Mesothelial cell of epicardium (in vitro differentiated cells): ENCODE measurements around the gene KLF14. TPM values are rescaled to one million over a fixed set of nuclear protein-coding genes. Genes with fewer than 3 reads are reported as not detected.
"Not testable (repeated sequence)": the region's sequence is repeated elsewhere in the genome, so short reads cannot be mapped to it uniquely, and the experiment has no call there.

Experiments
- DNase-seq, 2 experiments: peaks; one replicate each; pipeline ENCODE4 v3.0.0; 2021; ENCODE audit warnings: low spot score in 2 of 2; ENCODE audit not compliant: unreplicated experiment in 2 of 2
- H3K27ac Mint-ChIP-seq: 2 replicates; pipeline ENCODE4 v1.8.0; 2021; ENCODE audit warnings: mixed read lengths
- H3K27me3 Mint-ChIP-seq: 2 replicates; pipeline ENCODE4 v1.8.0; 2021; ENCODE audit warnings: low read depth, mixed read lengths
- H3K36me3 Mint-ChIP-seq: 2 replicates; pipeline ENCODE4 v1.8.0; 2021; ENCODE audit warnings: mixed read lengths
- H3K4me1 Mint-ChIP-seq: 2 replicates; pipeline ENCODE4 v1.8.0; 2021; ENCODE audit warnings: mixed read lengths
- H3K4me3 Mint-ChIP-seq: 2 replicates; pipeline ENCODE4 v1.8.0; 2021; ENCODE audit warnings: mild to moderate bottlenecking, moderate library complexity, mixed read lengths
- H3K9me3 Mint-ChIP-seq: 2 replicates; pipeline ENCODE4 v1.8.0; 2021; ENCODE audit warnings: mixed read lengths
- total RNA-seq: library from RNA; stranded (reverse); gene quantifications from 3 replicates; pipeline ENCODE4 v1.2.1, GENCODE V29; 2021
- TF ChIP-seq, protein P1 (sequence below): fragments of 200-600 bp; sonication (generic); IDR thresholded peaks from one replicate; pipeline ENCODE4 v1.5.0; 2021; ENCODE audit warnings: antibody characterized with exemption; ENCODE audit not compliant: unreplicated experiment

Gene KLF14
- total RNA-seq: 0.87 to 1.0 TPM (median 1.0 TPM) in 3 replicates

DNA sequence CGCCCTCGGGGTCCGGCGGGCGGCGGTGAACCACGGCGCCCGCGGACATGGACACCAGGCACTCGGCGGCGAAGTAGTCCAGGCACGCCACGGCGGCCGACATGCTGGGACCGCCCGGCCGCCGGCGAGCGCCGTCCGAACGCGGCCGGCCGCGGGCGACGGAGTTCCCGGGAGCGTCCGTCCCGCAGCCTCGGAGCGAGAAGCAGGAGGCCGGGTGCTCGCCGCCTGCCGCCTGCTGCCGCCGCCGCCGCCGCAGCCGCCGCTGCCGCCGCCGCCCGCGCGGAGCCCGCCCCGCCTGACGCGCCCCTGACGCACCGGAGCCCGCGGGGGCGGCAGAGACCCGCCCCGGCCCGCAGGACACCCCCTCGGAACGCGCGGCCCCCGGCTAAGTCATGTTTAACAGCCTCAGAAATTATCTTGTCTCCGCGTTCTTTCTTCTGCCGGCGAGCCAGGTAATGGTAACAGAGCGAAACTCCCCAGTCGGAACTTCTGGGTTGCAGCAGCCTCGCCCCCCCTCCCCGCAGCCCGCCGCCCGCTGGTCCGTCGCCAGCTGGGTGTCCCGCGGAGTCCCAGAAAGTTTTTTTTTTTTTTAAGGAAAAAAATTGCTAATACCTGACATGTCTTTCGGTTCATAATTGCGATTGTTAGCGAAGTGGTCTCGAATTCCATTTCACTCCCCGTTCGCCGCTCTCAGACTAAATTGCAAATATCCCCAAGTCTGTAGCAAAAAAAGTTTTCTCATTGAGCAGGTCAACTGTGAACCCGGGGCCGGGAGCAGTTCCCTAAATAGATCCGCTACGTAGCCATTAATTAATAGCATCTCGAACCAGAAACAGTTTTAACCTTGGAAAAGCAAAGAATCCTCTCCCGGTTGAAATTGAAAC lies at the start of gene KLF14:
Gene KLF14 (minus strand): TSS at position 277 of the 884 bp plus-strand sequence. CDS start 174 bp downstream, at position 103.
- Mint-ChIP-seq H3K27me3 (peaks cover 84% of the 10 kb centered on the region), H3K36me3 (peaks cover 11% of the 10 kb centered on the region), H3K4me1 (peaks cover 4% of the 10 kb centered on the region), H3K4me3 (peak within 1 kb of the TSS; percentile 77), H3K27ac (peak within 1 kb of the TSS; percentile 90), H3K9me3 (peaks cover 27% of the 10 kb centered on the region)
- TF ChIP-seq, protein P1, sequence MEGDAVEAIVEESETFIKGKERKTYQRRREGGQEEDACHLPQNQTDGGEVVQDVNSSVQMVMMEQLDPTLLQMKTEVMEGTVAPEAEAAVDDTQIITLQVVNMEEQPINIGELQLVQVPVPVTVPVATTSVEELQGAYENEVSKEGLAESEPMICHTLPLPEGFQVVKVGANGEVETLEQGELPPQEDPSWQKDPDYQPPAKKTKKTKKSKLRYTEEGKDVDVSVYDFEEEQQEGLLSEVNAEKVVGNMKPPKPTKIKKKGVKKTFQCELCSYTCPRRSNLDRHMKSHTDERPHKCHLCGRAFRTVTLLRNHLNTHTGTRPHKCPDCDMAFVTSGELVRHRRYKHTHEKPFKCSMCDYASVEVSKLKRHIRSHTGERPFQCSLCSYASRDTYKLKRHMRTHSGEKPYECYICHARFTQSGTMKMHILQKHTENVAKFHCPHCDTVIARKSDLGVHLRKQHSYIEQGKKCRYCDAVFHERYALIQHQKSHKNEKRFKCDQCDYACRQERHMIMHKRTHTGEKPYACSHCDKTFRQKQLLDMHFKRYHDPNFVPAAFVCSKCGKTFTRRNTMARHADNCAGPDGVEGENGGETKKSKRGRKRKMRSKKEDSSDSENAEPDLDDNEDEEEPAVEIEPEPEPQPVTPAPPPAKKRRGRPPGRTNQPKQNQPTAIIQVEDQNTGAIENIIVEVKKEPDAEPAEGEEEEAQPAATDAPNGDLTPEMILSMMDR: no peak
- peak; percentile 37 to 60 for DNase-seq

GRCh38 chr7:130781346-130781745 lies 47.3 kb upstream of the KLF14 start:
- no peak overlapping the region for H3K4me3 Mint-ChIP-seq
- H3K27ac Mint-ChIP-seq: no peak overlapping the region
- H3K27me3 Mint-ChIP-seq: peaks cover 36% of the 10 kb centered on the region
- peaks cover 13% of the 10 kb centered on the region for H3K9me3 Mint-ChIP-seq
- H3K36me3 Mint-ChIP-seq: no peaks in the 10 kb centered on the region
- H3K4me1 Mint-ChIP-seq: no peaks in the 10 kb centered on the region
- no peak for DNase-seq
- TF ChIP-seq, protein P1: no peak

DNA sequence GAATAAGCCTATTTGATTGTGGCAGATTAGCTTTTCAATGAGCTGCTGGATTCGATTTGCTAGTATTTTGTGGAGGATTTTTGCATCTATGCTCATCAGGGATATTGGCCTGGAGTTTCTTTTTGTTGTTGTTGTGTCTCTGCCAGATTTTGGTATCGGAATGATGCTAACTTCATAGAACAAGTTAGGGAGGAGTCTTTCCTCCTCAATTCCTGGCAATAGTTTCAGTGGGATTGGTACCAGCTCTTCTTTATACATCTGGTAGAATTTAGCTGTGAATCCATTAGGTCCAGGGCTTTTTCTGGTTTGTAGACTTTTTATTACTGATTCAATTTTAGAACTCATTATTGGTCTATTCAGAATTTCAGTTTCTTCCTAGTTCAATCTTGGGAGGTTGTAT lies 43.4 kb upstream of the KLF14 start:
- no peak overlapping the region for H3K27ac Mint-ChIP-seq
- H3K4me1 Mint-ChIP-seq: no peaks in the 10 kb centered on the region
- H3K27me3 Mint-ChIP-seq: peaks cover 34% of the 10 kb centered on the region
- peaks cover 2% of the 10 kb centered on the region for H3K36me3 Mint-ChIP-seq
- TF ChIP-seq, protein P1: no peak
- no peak overlapping the region for H3K4me3 Mint-ChIP-seq
- DNase-seq: no peak
- H3K9me3 Mint-ChIP-seq: peaks cover 19% of the 10 kb centered on the region

GRCh38 chr7:130772456-130772855 lies 38.4 kb upstream of the KLF14 start:
- H3K4me1 Mint-ChIP-seq, DNase-seq, H3K4me3 Mint-ChIP-seq, H3K27ac Mint-ChIP-seq: not testable (repeated sequence)
- H3K27me3 Mint-ChIP-seq: peaks cover 10% of the 10 kb centered on the region
- peaks cover 50% of the 10 kb centered on the region for H3K9me3 Mint-ChIP-seq
- H3K36me3 Mint-ChIP-seq: peaks cover 10% of the 10 kb centered on the region

- Mint-ChIP-seq H3K27me3 (peaks cover 7% of the 10 kb centered on the region), H3K36me3 (peaks cover 10% of the 10 kb centered on the region), H3K9me3 (peaks cover 74% of the 10 kb centered on the region), H3K4me1 (no peaks in the 10 kb centered on the region), H3K27ac (no peak overlapping the region), H3K4me3 (no peak overlapping the region)
- DNase-seq: no peak
- TF ChIP-seq, protein P1: no peak
Observed at GRCh38 chr7:130768854-130769253, 34.8 kb upstream of the KLF14 start.

DNA sequence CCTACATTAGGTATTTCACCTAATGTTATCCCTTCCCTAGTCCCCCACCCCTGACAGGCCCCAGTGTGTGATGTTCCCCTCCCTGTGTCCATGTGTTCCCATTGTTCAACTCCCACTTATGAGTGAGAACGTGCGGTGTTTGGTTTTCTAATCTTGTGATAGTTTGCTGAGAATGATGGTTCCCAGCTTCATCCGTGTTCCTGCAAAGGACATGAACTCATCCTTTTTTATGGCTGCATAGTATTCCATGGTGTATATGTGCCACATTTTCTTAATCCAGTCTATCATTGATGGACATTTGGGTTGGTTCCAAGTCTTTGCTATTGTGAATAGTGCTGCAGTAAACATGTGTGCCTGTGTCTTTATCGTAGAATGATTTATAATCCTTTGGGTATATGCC lies 30.6 kb upstream of the KLF14 start:
- Mint-ChIP-seq H3K9me3 (peaks cover 41% of the 10 kb centered on the region), H3K27me3 (peaks cover 17% of the 10 kb centered on the region)
- not testable (repeated sequence) for H3K4me3 Mint-ChIP-seq, DNase-seq, H3K36me3 Mint-ChIP-seq, H3K27ac Mint-ChIP-seq, H3K4me1 Mint-ChIP-seq
